ENCODE data around the gene PXYLP1.

Gene PXYLP1

DNA sequence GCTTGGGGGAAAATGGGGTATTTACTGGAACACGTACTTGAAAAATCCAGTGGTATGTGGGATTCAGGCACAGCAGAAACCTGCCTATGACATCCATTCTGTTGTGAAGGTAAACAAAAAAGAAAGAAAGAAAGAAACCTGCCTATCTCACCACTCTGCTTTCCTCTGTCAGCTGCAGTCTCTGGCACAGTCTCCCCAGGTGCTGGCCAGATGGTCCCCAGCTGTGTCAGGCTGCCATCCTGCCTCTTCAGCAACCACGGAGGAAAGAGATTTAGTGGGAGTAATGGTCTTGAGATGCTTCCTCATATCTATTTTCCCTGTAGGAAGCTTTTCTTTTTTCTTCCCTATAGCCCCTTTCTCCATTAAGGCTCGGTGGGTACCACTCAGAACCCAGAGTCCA, 2.5 kb upstream of the PXYLP1 start:
- no peak for DNase-seq

DNA sequence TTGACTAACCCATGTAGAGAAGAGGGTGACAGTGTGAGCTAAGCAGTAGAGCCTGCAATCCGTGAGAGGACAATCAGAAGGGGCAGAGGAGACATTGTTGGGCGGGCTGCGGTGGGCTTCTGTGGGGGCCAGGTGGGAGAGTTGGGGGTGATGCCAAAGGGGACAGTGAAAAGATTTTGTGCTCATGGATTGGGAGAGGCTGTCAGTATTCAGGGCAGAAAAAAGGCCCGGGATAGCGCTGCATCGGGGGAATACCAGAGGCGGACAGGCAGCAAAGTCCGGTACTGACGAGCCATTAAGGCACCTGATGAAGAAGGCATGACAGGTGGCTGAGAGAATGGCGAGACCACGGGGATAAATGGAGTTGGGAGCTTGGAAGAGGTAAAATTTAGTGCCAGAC, 1.3 kb upstream of the PXYLP1 start:
- no peak for DNase-seq

DNA sequence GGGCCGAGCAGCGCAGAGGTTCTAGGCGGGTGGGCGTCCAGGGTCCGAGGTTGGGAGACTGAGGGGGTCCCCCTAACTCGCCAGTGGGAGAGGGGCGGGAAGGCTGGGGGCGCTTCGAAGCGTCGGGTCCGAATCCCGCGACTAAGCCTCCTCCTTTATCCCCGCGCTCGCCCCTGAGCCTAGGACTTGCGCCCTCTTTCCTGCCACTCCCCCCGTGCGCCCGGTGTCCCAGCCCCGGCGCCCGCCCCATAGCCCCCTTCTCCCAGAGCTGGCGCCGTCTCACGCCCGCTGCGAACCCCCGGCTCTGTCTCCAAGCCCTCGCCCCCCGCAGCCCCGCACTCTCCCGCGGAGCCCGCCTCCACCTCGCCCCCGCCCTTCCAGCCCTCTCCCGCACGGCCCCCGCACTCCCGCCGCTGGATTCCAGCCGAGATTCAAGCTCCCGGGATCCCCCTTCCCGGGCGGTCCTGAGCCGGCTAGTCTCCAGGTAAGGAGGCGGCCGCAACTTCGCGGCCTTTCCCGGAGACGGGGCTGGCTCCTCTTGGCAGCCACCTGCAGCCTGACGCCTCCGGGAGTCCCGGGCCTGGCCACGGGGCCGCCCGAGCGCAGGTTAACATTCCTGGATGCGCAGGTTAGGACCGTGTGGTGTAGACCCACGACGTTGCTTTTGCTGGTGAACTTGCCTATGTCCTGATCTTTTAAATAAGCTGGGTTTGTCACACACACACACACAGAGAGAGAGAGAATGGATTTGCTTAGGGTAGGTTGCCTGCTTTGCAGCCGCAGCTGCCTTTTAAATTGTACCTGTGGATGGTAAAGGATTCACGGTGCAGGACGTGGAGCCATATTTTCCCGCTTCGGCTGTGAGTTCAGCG, 563 bp downstream of the PXYLP1 start:
- no peak for DNase-seq

DNA sequence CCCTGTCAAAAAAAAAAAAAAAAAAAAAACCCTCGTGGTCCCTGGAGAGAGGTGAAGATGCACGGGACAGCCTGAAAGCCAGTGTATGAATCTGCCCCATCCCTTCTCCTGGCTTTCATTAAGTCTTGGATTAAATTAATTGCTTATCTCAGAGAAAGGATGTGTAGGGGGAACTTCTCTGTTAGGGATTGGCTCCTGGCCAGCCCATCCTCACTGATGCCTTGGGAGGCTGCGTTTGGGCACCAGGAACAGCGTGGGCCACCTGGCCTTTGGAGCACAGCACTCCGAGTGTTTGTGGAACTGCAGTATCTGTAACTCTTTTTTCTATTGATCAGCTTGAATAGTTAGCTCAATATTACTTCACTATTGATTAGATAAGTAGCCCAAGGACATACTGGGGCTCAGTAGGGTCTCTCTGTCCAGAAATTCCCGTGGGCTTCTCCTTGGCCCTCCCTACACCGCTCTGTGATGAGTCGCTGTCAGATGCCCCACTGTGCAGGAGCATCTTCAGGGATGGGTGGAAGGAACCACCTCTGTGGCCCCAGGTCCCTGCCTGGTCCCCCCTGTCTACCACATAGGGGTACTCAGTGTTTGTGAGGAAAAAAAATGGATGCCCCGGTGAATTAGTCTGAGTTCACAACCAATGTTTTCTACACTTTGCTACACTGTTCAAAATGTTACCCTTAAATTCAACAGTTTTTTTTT, 2.0 kb downstream of the PXYLP1 start:
- no peak for DNase-seq

DNA sequence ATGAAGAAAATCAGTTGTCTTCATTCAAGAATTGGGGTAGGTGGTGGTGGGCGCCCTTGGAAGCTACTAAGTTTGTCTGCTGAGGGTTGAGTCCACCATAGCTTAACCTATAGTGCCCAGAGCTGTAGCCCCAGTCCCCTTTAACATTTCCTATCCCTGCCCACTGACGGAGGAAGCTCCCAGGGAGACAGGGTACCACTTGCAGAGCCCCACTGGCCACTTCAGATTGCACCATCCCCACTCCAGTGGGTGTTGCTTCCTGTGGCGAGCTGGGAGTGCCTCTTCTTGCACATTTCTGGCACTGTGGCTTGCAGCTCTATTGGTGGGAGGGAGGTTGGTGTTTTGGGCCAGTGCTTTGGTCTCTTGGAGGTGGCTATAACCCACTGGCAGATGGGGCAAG, 2.7 kb downstream of the PXYLP1 start:
- no peak for DNase-seq

DNA sequence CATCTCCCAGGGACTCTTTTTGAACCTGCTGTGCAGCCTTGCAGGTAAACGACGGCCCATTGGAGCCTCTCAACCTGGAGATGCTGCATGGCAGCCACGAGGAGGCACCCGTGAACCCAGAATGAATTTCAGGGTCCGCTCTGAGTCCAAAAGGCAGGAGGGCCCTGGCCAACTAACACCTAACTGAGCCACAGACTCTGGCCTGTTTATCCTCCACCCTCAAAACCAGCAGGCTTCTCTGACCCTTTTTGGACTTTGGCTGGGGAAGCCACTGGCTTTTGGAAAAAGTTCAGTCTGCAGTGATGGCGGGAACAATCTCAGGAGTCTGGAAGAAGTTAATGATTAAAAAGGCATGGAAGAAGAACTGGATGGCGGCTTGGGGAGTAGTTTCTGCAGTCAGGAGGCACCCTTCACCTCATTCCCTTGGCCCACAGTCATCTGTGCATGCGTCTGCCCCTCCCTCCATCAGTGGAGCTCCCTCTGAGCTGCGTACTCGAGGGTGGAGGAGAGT, 4.1 kb downstream of the PXYLP1 start:
- no peak for DNase-seq

DNA sequence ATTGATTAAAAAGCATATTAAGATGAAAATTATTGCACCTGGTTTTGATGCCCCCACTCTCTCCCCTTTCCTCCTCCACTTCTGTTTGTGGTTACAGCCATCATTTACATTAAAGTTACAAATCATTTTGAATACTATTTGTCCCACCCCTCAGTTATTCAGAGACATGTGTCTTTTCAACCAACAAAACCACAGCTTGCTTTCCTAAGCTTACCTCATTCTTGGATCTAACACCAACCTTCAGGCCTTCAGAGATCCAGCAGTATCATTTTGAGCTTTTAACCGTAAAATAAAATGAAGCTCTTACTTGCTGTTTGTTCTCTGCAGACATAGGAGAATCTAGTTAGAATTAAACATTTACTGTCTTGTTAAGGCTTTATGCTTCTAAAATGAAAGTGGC, 4.7 kb downstream of the PXYLP1 start:
- no peak for DNase-seq

DNA sequence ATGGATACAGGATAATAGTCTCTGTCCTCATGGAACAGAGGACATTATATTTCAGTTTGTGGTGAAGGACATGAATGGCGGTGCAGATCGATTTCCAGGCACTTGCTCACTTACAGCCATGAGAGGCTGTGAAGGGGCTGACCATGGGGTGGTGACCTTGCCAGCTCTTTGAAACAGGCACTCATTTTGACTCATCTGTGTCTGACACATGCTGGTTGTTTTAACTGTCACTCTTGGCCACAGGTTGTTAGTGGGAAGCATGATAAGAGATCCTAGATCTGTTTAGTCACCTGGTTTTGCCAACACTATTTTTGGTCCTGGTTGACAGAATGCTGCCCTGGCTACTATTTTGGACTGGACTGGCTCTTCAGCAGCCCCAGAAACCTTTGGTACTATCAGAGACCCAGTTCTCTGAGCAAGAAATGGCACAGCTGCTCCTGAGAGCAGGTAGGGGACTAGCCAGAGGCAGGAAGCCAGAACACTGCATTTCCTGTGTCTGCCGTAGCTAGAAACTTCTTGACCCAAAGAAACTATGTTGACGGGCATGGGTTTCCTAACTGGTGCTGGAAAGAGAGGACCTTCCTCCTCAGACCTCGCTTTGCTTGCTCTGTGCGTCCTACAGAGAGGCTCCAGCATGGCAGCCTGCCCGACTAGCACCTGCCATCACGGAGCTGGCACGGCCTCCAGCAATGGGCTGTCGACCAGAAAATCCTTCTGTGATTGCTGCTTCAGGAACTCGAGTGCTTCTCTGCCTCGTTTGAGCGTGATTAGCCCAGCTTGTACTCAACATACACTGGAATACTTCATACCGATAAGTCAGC, 6.3 kb downstream of the PXYLP1 start:
- DNase-seq, result peak; percentile 48

DNA sequence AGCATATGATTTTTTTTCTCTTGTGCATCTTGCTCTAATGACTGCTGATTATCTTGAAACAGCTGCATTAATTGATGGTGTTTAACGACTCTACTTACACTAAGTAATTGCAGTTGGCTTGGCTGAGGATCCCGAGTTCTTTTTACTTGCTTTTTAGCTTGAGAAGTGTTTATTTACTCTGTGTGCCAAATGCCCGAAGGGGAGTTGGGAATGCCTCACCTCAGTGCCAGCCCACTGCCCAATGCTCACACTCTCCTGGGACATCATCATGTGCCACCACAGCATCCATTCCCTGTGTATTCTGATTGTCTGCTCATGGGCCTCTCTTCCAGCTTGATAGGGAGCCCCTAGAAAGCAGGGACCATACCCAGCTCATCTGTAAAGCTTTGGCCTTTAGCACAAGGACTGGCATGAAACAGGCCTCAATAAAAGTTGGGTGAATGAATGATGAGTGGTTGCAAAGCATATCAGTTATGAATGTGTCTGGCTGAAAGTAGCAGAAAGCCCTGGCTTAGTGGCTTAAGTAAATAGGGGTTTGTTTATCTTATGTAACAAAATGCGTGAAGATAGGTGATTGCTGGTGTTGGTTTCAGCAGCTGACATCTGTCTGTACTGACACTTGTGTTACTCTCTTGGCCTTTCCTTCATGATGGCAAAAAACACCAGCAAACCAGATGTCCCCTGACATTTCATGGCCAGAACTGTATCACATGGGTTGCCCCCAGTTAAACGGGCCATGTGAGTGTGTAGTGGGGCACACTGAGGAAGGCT, 8.1 kb downstream of the PXYLP1 start:
- no peak for DNase-seq

DNA sequence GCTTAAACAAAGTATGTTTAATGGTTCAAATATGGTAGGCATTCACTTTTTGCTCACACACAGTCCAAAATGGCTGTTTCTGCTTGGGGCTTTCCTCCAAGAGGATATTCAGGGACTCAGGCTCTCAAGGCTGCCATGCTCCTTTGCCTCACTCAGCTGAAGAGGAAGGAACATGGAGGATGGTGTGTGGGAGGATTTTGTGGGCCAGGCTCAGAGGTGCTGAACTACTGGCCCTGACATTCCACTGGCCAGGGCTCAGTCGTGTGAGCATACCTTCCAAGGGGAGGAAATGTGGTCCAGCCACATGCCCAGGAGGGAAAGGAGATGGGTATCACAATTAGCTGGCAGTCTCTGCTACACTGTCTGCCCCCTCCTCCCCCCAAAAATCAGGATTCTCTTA, 8.7 kb downstream of the PXYLP1 start:
- DNase-seq, result no peak

DNA sequence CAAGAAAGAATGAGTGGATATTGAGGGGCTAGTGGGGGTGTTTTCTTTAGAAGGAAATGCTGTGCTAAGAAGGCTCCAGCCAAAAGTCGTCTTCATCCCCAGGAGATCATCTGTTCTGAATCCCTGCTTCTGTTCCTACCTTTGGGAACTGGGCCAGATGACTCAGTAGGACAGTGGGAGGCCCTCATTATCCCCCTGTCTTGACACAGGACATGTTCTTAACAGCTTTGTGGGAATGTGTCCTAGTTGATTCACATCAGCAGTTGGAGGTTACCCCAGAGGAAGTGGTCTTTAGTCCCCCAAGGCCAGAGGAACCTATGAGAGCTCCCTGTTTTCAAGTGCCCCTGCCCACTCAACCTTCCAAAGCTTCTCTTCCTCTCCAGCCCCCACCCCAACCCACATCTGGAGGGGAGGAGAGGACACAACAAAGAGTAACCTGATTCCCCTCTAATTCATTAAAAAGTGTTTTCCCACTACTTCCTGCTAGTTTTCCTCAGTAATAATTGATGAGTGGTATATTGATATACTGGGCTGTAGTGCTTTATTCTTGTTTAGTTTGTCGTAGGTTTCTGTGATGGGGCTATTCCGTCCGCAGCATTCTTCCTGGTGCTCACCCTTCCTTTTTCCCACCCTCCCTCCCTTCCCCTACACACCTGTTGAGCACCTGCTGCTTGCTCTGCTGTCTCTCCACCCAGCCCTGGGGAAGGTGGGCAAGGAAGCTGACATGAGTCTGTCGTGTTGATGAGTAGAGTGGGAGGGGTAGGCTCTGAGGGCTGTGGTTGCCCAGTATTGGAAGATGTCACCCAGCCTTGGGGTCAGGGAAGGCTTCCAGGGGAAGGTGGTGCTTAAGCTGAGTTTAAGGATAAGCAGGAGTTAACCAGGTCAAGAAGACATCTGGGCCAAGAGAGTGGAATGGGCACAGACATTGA, 9.3 kb downstream of the PXYLP1 start:
- DNase-seq, result no peak

DNA sequence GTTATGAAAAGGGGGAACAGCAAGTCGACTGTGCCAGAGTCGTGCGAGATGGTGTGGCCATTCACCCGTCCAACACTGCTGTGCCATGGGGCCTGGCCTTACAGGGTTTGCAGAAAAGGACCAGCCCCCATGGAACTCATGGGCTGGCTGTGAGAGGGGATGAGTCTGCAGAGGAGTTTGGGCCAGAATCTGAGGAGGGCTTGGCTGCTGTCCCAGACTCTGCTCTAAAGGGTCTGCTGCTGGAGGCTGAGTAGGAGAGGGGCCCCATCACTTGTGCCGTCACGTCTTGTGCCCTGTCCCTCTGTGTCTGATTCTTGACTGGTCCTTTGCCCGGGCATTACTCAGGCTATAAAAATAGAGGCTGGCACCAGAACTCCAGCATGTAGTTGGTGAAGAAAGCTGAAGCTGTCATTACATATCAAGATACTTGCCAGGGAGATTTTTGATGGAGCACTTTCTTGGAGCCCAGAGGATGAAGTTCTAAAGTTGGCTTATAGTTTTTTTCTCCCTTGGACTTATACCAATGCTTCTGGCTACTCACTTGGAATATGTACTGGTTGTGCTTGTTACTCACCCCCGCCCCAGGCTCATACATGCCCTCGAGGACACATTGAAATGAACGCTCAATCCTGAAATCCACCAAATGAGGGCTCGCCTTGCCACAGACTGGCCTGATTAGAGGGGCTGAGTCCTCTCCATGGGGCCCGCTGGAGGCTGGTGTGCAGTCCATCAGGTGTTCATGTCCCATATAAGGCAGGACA, 10.2 kb downstream of the PXYLP1 start:
- no peak for DNase-seq

DNA sequence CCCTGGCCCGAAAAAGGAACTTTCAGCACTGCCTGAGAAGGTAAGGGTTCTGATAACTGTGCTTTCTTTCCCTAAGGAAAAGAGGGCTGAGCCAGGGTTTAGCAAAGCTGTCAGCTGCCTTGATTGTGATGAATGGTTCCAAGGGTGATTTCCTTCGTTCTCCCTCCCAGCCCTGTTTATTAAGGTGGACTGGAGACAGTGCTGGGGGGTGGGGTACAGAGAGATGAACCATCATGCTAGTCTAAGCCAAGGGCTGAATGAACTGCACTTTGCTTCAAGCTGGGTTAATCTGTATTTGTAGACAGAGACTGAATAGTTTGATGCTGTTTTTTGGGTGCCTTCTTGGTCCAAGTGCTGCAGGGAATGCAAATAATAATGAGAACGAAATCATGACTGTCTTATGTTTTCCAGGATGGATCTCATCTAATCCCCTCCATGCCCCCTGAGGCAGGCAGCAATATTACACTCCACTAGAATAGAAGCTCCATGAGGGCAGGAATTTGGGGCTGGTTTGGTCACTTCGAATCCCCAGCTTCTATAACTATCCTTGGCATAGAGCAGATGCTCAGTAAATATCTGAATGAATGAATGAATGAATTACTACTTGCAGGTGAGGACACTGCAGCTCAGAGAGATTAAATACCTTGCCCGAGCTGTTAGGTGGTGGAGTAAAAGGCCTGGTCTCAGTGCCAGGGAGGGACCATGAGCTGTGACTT, 10.9 kb downstream of the PXYLP1 start:
- no peak for DNase-seq

DNA sequence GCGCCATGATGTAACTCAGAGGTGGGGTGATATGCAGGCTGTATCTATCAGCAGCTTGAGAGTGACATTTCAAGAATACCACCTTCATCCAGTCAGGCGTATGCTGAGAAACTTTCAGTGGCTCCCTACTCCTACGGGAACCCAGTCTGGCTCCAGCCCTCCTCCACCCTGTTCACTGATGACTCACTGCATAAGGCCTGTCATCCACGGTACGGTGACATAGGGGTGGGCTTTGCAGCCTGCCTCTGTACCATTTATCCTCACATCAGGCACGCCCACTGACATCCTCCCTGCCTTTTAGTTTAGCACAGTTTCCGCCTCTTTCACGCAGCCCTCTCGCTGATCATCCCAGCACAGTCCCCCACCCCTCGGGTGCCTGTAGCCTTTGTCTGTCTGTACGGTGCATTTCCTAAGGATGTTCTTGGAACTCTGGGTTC, 11.7 kb downstream of the PXYLP1 start:
- peak; percentile 76 for DNase-seq

DNA sequence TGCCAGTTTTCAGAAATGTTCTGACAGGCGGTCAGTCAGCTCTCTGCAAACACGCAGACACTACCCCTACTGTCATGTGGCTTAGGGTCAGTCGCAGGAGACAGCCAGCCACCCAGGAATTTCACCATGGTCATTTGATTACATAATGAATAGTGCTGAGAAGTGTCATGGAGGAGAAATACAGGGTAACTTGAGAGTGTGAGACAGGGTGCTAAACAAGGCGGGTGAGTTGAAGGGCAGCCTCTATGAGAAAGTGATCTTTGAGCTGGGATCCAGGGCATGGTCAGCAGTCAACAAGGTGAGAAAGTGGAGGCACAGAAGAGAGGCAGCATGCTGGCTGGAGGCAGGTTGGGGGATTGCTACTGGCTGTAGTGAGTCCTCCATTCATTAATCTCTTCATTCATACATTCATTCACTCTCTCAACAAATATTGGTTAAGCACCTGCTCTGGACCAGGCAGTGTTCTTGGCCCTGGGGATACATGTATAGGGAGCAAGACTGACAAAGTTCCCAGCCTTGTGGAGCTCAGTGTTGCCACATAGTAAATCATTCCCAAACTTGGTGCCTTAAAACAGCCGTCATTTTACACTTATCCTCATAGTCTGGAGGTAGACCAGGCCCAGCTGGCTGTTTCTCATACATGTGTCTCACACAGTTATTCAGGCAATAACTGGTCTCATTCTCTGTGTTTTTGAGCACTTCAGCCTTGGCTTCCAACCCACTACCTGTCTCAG, 14.8 kb downstream of the PXYLP1 start:
- no peak for DNase-seq

DNA sequence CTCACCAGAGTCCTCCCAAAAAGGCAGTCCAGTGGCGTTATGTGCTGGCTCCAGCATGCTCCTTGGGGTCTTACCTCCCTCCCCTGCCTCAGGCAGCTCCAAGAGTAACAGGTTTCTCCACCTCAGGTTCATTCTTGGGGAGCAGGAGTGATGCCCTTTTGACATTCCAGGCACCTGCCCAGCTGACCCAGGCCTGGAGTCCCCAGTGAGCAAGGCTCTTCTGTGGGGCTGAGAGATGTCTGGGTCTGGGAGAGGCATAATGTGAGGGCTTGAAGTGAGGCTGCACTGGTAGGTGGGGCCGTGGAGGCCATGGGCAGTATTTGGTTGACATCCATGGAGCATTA, 15.3 kb downstream of the PXYLP1 start:
- no peak for DNase-seq

DNA sequence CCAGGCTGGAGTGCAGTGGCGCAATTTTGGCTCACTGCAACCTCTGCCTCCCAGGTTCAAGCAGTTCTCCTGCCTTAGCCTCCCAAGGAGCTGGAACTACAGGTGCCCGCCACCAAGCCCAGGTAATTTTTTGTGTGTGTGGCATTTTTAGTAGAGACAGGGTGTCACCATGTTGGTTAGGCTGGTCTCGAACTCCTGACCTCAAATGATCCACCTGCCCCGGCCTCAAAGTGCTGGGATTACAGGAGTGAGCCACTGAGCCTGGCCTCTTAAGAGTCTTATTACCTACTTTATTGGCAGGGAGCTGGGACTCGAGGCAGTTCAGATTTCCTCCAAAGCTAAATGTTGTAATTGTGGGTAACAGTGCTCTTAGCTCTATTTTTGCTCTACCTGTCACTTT, 16.4 kb downstream of the PXYLP1 start:
- DNase-seq, result no peak

DNA sequence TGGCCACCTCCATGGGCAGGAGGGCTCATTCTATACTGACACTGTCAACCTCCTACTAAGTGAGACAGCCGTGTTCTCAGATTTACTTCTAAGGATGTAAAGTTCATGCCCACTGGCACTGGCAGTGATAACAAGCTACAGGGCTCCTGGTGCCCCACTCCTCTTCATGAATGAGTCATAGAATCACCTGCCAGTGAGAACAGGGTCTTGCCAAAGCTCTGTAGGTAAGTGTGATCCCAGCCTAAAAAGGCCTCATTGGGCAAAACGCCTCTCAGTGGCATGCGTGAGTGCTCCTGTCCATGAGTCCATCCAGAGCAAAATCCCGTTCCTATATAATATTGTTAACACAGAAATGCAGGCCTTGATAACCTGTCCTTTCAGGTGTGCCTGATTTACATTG, 17.4 kb downstream of the PXYLP1 start:
- no peak for DNase-seq

DNA sequence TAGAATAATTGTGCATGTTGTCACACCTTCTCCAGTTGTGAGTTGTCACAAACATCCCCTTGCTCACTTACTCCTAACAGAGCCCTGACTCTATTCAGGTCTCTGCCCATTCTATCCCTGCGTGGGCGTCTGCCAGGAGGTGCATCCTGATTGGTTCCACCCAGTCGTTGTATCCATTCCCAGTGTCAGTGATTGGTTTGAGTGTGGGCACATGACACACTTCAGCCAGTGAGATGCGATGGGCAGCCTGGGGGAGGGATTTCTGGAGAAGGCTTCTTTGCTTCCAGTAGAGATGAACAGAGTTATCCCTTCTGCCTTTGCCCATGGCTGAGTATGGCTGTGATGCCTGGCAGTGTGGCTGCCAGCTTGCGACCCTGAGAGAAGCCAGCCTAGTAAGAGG, 18.7 kb downstream of the PXYLP1 start:
- DNase-seq, result no peak

Data from stimulated activated CD4-positive, alpha-beta T cell treated with anti-CD3 and anti-CD28 coated beads, Interleukin-1b, Interleukin-23, amount 100 ng/mL, for 48 hours (primary cell).